GM18519 (cell line): Measurements from ENCODE around the gene MRPL41.
"Not testable (repeated sequence)": the region's sequence is repeated elsewhere in the genome, so short reads cannot be mapped to it uniquely, and the experiment has no call there.

ENCODE experiments used
- ATAC-seq: cut with Tn5 transposase; IDR thresholded peaks from one replicate; pipeline ENCODE4 v1.9.1; 2021; ENCODE audit warnings: mild to moderate bottlenecking, moderate library complexity; ENCODE audit not compliant: unreplicated experiment, low FRiP score

Gene MRPL41

GRCh38 chr9:137550958-137551263 is 768 bp upstream of the MRPL41 start:
- ATAC-seq = not testable (repeated sequence)

DNA sequence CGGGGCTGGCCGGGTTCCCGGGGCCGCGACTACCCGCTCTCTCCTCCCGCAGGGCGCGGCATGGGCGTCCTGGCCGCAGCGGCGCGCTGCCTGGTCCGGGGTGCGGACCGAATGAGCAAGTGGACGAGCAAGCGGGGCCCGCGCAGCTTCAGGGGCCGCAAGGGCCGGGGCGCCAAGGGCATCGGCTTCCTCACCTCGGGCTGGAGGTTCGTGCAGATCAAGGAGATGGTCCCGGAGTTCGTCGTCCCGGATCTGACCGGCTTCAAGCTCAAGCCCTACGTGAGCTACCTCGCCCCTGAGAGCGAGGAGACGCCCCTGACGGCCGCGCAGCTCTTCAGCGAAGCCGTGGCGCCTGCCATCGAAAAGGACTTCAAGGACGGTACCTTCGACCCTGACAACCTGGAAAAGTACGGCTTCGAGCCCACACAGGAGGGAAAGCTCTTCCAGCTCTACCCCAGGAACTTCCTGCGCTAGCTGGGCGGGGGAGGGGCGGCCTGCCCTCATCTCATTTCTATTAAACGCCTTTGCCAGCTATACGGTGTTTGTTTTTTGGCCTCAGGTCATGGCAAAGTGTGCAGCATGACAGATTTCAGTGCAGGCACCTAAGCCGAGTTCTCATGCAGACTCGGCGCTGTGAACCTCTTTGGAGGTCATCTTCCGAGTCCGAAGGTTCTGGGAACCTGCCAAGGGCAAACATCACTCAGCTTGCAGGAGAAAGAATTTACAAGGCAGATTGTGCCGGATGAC is 516 bp downstream of the MRPL41 start:
- ATAC-seq = no peak

GRCh38 chr9:137553654-137554053 is 2.0 kb downstream of the MRPL41 start:
- not testable (repeated sequence) for ATAC-seq

DNA sequence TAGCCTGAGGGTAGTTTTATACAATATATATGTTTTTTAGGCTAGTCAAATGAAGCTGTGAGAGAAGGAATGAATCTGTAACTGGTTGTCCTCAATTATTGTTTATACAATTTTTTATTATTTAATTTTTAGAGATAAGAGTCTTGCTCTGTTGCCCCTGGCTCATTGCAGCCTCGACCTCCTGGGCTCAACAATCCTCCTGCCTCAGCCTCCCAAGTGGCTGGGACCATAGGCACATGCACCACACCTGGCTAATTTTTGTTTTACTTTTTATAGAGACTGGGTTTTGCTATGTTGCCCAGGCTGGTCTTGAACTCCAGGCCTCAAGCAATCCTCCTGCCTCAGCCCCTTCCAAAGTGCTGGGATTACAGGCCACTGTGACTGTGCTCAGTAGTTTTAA is 2.7 kb downstream of the MRPL41 start:
- ATAC-seq = no peak

DNA sequence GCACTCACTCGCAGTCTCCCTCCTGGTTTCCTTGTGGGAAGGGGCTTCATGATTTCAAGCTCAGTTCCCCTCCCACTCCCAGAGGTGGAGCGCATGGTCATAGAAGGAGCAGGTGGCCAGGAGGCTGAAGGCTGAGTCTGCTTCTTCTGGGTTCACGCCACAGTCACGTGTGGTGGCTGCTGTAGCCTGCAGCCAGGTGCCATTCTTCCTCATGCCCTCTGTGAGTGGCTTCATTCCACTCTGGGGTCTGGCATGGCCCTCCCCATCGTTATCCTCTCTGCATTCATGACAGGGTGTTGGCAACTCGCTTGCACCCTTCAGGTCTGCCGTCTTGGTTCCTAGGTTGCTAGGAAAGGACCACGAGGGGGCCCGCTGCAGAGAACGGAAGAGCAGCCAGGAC is 3.5 kb downstream of the MRPL41 start:
- ATAC-seq = no peak

DNA sequence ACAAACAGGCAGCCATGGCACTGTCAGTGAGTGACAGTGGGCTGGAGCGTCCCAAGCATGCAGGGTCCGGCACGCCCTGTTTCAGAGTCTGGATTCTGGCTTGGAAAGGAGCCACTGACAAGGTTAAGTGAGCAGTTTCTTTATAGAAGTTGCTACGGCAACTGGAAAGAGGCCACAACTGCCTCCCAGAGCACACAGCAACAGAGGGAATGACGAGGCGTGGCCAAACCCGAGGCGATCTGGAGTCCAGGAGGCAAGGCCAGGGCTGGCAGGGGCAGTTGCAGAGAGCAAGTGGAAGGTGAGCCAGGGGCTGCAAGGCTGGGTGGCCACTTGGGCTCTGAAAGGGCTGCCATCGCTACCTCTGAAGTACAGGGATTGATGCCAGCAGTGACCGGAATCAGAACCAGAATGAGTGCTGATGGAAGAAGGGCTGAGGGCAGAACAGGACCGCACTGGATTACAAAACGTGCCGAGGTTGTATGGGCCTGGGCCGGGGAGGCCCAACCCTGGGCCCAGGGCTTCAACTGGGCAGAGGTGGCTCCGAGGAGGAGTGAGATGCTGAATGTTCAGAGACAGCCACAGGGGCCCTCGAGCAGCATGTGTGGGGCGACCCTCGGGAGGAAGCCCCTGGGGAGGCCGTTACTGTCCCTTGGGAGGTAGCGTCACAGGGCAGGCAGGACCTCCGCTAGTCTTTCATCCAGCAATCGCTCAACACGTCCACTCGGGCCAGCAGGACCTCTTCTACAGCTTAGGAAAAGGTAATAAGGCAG is 4.6 kb downstream of the MRPL41 start:
- ATAC-seq = no peak

GRCh38 chr9:137558127-137558526 is 6.4 kb downstream of the MRPL41 start:
- no peak for ATAC-seq

GRCh38 chr9:137564134-137564533 is 12.5 kb downstream of the MRPL41 start:
- no peak for ATAC-seq

DNA sequence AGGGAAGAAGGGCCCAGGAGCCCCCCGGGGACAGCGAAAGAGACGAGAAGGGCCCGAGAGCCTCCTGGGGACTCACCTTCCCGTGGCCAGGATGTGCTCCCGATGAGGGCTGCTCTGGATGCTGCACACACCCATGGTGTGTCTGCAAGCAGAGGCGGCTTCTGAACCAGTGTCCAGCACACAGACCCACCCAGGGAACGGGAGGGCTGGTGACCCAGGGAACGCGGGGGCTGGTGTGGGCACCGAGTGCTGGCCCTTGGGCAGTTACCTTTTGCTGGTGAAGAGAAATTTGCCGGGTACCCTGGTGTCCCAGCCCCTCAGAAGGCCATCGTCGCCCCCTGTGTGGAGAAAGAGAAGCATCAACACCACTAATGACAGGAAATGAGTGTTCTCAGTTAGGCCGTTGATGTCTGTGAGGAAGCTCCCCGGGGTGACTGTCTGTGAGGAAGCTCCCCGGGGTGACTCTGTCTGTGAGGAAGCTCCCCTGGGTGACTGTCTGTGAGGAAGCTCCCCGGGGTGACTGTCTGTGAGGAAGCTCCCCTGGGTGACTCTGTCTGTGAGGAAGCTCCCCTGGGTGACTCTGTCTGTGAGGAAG is 13.2 kb downstream of the MRPL41 start:
- ATAC-seq = no peak

GRCh38 chr9:137568445-137568844 is 16.8 kb downstream of the MRPL41 start:
- not testable (repeated sequence) for ATAC-seq

GRCh38 chr9:137569609-137570203 is 18.0 kb downstream of the MRPL41 start:
- ATAC-seq = no peak

- ATAC-seq = no peak
Measured at GRCh38 chr9:137570566-137570965, 18.9 kb downstream of the MRPL41 start.

DNA sequence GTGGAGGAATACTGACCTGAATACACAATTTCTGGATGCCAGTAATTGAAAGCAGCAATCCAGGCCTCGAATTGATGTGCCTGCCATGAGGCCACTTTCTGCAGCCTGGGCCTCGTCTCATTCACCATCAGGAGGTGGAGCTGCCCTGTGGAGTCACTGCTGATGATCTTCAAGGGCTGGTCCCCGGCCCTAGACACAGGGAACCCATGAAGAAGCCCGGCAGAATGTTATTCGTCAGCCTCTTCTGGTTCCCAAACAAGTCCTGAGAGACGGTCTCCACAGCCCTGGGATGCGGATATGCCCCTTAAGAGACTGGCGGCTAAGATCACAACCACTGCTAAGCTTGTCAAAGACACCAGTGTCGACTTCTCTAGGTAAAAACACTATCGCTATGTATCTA is 22.5 kb downstream of the MRPL41 start:
- no peak for ATAC-seq

- ATAC-seq = no peak
Measured at GRCh38 chr9:137575364-137575715, 23.7 kb downstream of the MRPL41 start.

- no peak for ATAC-seq
Measured at GRCh38 chr9:137575716-137576411, 24.2 kb downstream of the MRPL41 start.

DNA sequence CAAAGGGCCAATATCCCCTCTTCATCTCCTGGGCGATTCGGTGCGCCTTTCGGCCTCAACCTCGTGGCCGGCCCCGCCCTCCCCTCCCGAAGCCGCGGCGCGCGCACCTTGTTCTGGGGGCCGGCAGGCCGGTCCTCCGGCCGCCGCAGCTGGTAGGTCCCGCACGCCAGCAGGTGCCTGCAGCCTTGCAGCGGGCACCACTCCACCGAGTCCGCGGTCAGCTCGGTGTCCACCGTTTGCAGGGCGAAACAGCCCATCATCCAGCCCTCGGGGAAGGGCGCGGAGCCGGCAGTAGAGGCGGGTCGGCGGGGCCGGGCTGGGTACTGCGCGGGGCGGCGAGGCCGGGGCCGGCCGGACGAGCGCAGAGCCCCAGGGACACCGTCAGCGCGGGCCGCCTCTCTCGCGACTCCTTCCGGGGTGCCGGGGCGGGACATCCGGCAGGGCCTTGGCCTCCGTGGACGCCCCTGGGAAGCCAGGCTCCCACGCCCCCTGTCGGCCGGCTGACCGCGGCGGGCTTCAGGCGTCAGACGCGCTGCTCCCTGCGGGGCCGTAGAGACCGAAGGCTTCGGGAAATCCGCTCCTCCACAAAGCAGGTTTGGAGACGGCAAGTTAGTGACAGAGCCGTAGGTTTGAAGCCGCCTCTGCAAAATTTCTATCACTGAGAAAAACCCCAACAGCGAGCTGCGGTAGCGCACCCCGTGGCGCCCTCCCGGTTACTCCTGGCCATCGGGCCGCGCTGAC is 27.0 kb downstream of the MRPL41 start, which contains the start of gene DPH7:
Gene DPH7 (minus strand): TSS at position 408 of the 741 bp plus-strand sequence. CDS start 148 bp downstream, at position 260.
- ATAC-seq = peak; percentile 64

DNA sequence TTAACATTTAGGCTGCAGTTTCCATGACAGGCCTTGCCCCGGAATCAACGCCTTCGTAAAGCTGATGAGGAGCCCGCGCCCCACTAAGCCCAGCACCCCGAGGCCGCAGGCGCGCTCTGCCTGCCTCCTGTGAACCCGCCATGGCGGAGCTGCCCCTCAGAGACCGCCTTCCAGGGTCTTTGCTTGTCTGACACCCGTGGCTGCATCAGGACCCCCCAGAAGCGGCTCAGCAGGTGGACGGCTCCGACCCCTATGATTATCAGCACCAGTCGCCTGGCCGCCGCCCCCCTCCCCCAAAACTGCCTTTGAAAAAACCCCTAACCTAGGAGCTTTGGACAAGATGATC is 27.6 kb downstream of the MRPL41 start:
- no peak for ATAC-seq

DNA sequence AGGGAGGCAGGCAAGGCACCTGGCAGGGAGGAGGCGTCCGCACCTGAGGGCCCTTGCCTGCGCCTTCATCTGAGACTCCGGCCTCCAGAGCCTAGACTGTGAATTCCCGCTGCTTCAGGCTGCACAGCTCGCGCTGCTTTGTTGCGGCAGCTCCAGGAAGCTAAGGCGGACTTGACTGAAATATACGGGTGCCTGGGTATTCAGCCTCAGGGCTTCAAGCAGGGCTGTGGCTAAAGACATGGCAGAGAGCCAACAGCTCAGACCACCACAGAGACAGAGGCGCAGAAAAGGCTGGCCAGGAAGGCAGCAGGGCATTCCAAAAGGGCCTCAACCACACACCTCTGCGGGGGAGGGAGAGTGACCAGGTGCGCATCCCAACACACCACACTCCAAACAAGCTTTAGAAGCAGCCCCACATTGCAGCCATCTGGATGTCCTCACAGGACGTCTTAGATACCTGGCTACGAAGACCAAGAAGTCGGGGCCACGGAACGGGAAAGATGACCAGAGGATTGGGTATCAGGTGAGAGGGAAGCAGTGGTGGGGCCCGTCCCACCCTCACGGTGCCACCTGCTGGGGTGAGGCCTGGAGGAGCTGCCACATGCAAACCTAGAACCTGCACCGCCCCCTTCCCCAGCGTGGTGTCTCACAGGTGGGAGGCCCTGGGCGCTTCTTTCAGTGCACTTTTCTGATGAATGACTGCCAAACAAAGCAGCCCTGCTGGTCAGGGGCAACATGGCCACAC is 28.7 kb downstream of the MRPL41 start:
- no peak for ATAC-seq

- no peak for ATAC-seq
Measured at GRCh38 chr9:137580954-137581322, 29.3 kb downstream of the MRPL41 start.
